GM19193 (cell line): ENCODE measurements around the gene BCAR3.

Experiments
- POLR2A ChIP-seq: IDR thresholded peaks from 4 replicates; pipeline ENCODE4 v1.6.1; 2011; ENCODE audit not compliant: insufficient read depth, insufficient read length; ENCODE audit errors: extremely low read depth

Gene BCAR3

GRCh38 chr1:93681989-93682412, 364 bp upstream of the BCAR3 start:
- no peak for TF ChIP-seq POLR2A

GRCh38 chr1:93680420-93681100, 1.1 kb downstream of the BCAR3 start:
- TF ChIP-seq POLR2A: no peak

GRCh38 chr1:93680076-93680419, 1.6 kb downstream of the BCAR3 start:
- no peak for TF ChIP-seq POLR2A

- TF ChIP-seq POLR2A: no peak
These were observed 2.1 kb downstream of the BCAR3 start for GRCh38 chr1:93679546-93679945.

- no peak for TF ChIP-seq POLR2A
These were observed 2.6 kb downstream of the BCAR3 start for GRCh38 chr1:93678946-93679480.

- no peak for TF ChIP-seq POLR2A
These were observed 3.1 kb downstream of the BCAR3 start for GRCh38 chr1:93678491-93678890.

GRCh38 chr1:93677729-93678128, 3.9 kb downstream of the BCAR3 start:
- TF ChIP-seq POLR2A: no peak

GRCh38 chr1:93676427-93676826, 5.2 kb downstream of the BCAR3 start:
- TF ChIP-seq POLR2A: no peak

- TF ChIP-seq POLR2A: no peak
These were observed 5.7 kb downstream of the BCAR3 start for GRCh38 chr1:93675931-93676330.

- no peak for TF ChIP-seq POLR2A
These were observed 6.4 kb downstream of the BCAR3 start for GRCh38 chr1:93675271-93675670.

GRCh38 chr1:93673163-93673829, 8.3 kb downstream of the BCAR3 start:
- no peak for TF ChIP-seq POLR2A

- TF ChIP-seq POLR2A: no peak
These were observed 9.0 kb downstream of the BCAR3 start for GRCh38 chr1:93672477-93673162.

GRCh38 chr1:93672069-93672468, 9.6 kb downstream of the BCAR3 start:
- TF ChIP-seq POLR2A: no peak

- TF ChIP-seq POLR2A: no peak
These were observed 10.5 kb downstream of the BCAR3 start for GRCh38 chr1:93671099-93671621.

- no peak for TF ChIP-seq POLR2A
These were observed 11.5 kb downstream of the BCAR3 start for GRCh38 chr1:93670141-93670540.
